ENCODE data around the gene SMAD6. TPM values are rescaled to one million over a fixed set of nuclear protein-coding genes. Genes with fewer than 3 reads are reported as not detected.
"Not testable (repeated sequence)": the region's sequence is repeated elsewhere in the genome, so short reads cannot be mapped to it uniquely, and the experiment has no call there.

The SMAD6 gene
- total RNA-seq, 2 donors from 2014 or later: 190 to 213 TPM

GRCh38 chr15:66682865-66683264, 19.2 kb upstream of the SMAD6 start:
- Mint-ChIP-seq H3K4me3 (no peak overlapping the region), H3K4me1 (peaks cover 33% of the 10 kb centered on the region), H3K27ac (no peak overlapping the region), H3K27me3 (ENCODE audit: insufficient read depth) (peaks cover 3% of the 10 kb centered on the region), H3K9me3 (peaks cover 39% of the 10 kb centered on the region), H3K36me3 (ENCODE audit: low read depth) (no peaks in the 10 kb centered on the region)
- H3K9ac ChIP-seq (ENCODE audit: extremely low read depth, low read length, poor library complexity, severe bottlenecking): no peak overlapping the region
- no peak for DNase-seq
- peaks cover 16% of the 10 kb centered on the region for H3K4me1 ChIP-seq (ENCODE audit: control insufficient read depth, insufficient read depth, low read length)
- 100% methylated on average over 1 of the region's 1 CpG; no CpG with 5 or more reads in 1 of the 2 experiments for WGBS, 2 experiments (ENCODE audit: insufficient coverage in 1 of 2, insufficient read length in 1 of 2)
- H3K27ac ChIP-seq (ENCODE audit: low read depth, low read length): no peak overlapping the region
- no peak for TF ChIP-seq CTCF (conservative IDR thresholded peaks at IDR 0.05)
- peaks cover 30% of the 10 kb centered on the region for H3K9me3 ChIP-seq (ENCODE audit: control insufficient read depth, low read length)
- H3K36me3 ChIP-seq (ENCODE audit: control insufficient read depth, insufficient read depth, low read length): no peaks in the 10 kb centered on the region
- H3K27me3 ChIP-seq (ENCODE audit: control insufficient read depth, insufficient read depth, low read length, poor library complexity, severe bottlenecking): no peaks in the 10 kb centered on the region
- H3K4me3 ChIP-seq (ENCODE audit: low read length): no peak overlapping the region

GRCh38 chr15:66684136-66684681, 17.8 kb upstream of the SMAD6 start:
- Histone ChIP-seq H3K9ac (ENCODE audit: extremely low read depth, low read length, poor library complexity, severe bottlenecking) (no peak overlapping the region), H3K9me3 (ENCODE audit: control insufficient read depth, low read length) (peaks cover 30% of the 10 kb centered on the region), H3K36me3 (ENCODE audit: control insufficient read depth, insufficient read depth, low read length) (no peaks in the 10 kb centered on the region), H3K4me1 (ENCODE audit: control insufficient read depth, insufficient read depth, low read length) (peaks cover 13% of the 10 kb centered on the region), H3K27me3 (ENCODE audit: control insufficient read depth, insufficient read depth, low read length, poor library complexity, severe bottlenecking) (no peaks in the 10 kb centered on the region), H3K27ac (ENCODE audit: low read depth, low read length) (no peak overlapping the region), H3K4me3 (ENCODE audit: low read length) (no peak overlapping the region)
- Mint-ChIP-seq H3K27me3 (ENCODE audit: insufficient read depth) (peaks cover 3% of the 10 kb centered on the region), H3K27ac (no peak overlapping the region), H3K4me3 (no peak overlapping the region), H3K9me3 (peaks cover 39% of the 10 kb centered on the region), H3K36me3 (ENCODE audit: low read depth) (no peaks in the 10 kb centered on the region), H3K4me1 (peaks cover 24% of the 10 kb centered on the region)
- TF ChIP-seq CTCF (conservative IDR thresholded peaks at IDR 0.05): no peak
- no peak for DNase-seq

GRCh38 chr15:66685638-66686150, 16.3 kb upstream of the SMAD6 start:
- no peak overlapping the region for H3K27ac ChIP-seq (ENCODE audit: low read depth, low read length)
- H3K9me3 ChIP-seq (ENCODE audit: control insufficient read depth, low read length): peaks cover 30% of the 10 kb centered on the region
- H3K9ac ChIP-seq (ENCODE audit: extremely low read depth, low read length, poor library complexity, severe bottlenecking): no peak overlapping the region
- Mint-ChIP-seq H3K4me3 (no peak overlapping the region), H3K27me3 (ENCODE audit: insufficient read depth) (peaks cover 3% of the 10 kb centered on the region), H3K9me3 (peaks cover 37% of the 10 kb centered on the region), H3K36me3 (ENCODE audit: low read depth) (no peaks in the 10 kb centered on the region), H3K4me1 (peaks cover 11% of the 10 kb centered on the region), H3K27ac (no peak overlapping the region)
- DNase-seq: peak; percentile 32
- H3K4me1 ChIP-seq (ENCODE audit: control insufficient read depth, insufficient read depth, low read length): peaks cover 1% of the 10 kb centered on the region
- H3K4me3 ChIP-seq (ENCODE audit: low read length): no peak overlapping the region
- no peaks in the 10 kb centered on the region for H3K27me3 ChIP-seq (ENCODE audit: control insufficient read depth, insufficient read depth, low read length, poor library complexity, severe bottlenecking)
- TF ChIP-seq CTCF (conservative IDR thresholded peaks at IDR 0.05): peak; percentile 64
- WGBS, 2 experiments (ENCODE audit: insufficient coverage in 1 of 2, insufficient read length in 1 of 2): 95 to 96% methylated on average over 3 to 4 of the region's 5 CpGs
- H3K36me3 ChIP-seq (ENCODE audit: control insufficient read depth, insufficient read depth, low read length): no peaks in the 10 kb centered on the region

GRCh38 chr15:66690912-66691311, 11.1 kb upstream of the SMAD6 start:
- not testable (repeated sequence) for H3K27ac ChIP-seq (ENCODE audit: low read depth, low read length); H3K4me3 ChIP-seq (ENCODE audit: low read length); H3K36me3 ChIP-seq (ENCODE audit: control insufficient read depth, insufficient read depth, low read length); H3K4me3 Mint-ChIP-seq; H3K9me3 ChIP-seq (ENCODE audit: control insufficient read depth, low read length); H3K36me3 Mint-ChIP-seq (ENCODE audit: low read depth); H3K27me3 ChIP-seq (ENCODE audit: control insufficient read depth, insufficient read depth, low read length, poor library complexity, severe bottlenecking); DNase-seq; H3K27me3 Mint-ChIP-seq (ENCODE audit: insufficient read depth); H3K9me3 Mint-ChIP-seq
- H3K4me1 ChIP-seq (ENCODE audit: control insufficient read depth, insufficient read depth, low read length): peaks cover 20% of the 10 kb centered on the region
- H3K4me1 Mint-ChIP-seq: peaks cover 37% of the 10 kb centered on the region
- peak overlapping the region; percentile 81 for H3K9ac ChIP-seq (ENCODE audit: extremely low read depth, low read length, poor library complexity, severe bottlenecking)
- WGBS, 2 experiments (ENCODE audit: insufficient coverage in 1 of 2, insufficient read length in 1 of 2): 94 to 100% methylated on average over 1 to 3 of the region's 7 CpGs
- peak overlapping the region; percentile 98 for H3K27ac Mint-ChIP-seq
